ENCODE data around the gene CEP85. TPM values are rescaled to one million over a fixed set of nuclear protein-coding genes. Genes with fewer than 3 reads are reported as not detected.
"Not testable (repeated sequence)": the region's sequence is repeated elsewhere in the genome, so short reads cannot be mapped to it uniquely, and the experiment has no call there.

The CEP85 gene
- total RNA-seq, 1 experiment from 2014 or later = 16.7 TPM

DNA sequence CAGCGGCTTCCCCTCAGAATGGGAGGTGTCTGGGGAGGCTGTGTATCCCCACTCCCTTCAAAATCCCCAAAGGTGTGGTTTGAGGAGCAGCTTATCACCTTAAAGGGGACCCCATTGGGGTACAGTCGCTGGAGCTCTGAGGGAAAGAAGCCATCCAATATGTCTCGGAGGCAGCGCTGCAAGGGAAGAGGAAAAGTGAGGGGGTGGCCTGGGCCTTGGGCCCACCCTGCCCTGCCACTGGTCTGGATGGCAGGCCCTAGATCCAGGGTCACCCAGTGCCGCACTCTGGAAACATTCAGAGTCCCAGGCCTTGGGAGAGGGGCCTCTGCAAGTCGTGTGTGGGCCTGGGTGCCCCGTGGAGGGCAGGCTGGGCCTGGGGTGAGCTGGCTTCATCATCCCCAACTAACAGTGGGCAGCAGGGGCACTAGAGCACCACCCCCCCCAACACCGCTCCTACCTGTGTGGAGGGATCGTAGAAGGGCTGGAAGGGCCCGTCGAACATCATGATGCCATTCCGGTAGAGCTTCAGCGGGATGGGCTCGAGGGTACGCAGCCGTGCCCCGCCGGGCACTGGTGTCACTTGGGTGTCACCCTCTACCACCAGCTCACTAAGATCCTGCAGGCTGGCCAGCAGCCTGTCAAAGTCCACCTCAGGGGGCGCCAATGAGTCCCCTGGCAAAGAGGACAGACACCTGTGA is 51.5 kb downstream of the CEP85 start:
- no peak for DNase-seq (ENCODE audit: low spot score)
- in situ Hi-C loops (cut with HindIII; ENCODE audit: low sequenced_read_pairs) = no loop called here

DNA sequence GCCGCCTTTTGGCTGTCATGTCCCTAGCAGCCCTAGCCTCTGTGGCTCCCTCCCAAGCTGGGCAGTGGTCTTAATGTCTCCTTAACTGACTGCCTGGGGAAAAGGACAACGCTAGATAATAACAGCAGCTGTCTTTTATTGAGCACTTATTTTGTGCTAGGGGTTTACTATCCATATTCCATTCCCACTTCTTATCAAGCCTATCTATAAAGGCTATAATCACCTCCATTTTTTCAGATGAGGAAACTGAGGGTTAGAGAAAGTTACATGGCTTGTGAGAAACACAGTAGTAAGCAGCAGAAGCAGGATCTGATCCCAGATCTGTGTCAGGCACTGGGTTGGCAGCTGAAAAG is 52.0 kb downstream of the CEP85 start:
- in situ Hi-C loops (cut with HindIII; ENCODE audit: low sequenced_read_pairs) = no loop called here
- no peak for DNase-seq (ENCODE audit: low spot score)

GRCh38 chr1:26287033-26287711 is 53.2 kb downstream of the CEP85 start:
- no peak for DNase-seq (ENCODE audit: low spot score)
- in situ Hi-C loops (cut with HindIII; ENCODE audit: low sequenced_read_pairs) = no loop called here

DNA sequence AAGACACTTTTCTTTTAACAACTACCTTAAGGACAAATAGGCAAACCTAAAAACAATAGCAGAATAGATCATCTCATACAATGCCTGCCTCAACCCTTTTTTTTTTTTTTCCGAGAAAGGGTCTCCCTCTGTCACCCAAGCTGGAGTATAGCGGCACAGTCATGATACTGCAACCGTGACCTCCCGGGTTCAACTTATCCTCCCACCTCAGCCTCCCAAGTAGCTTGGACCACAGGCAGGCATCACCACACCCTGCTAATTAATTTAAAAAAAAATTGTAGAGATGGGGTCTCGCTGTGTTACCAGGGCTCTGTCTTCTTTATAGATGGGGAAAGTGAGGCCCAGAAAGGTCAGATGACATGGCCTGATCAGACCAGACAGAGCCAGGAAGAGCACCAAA is 53.8 kb downstream of the CEP85 start:
- in situ Hi-C loops (cut with HindIII; ENCODE audit: low sequenced_read_pairs) = no loop called here
- no peak for DNase-seq (ENCODE audit: low spot score)

DNA sequence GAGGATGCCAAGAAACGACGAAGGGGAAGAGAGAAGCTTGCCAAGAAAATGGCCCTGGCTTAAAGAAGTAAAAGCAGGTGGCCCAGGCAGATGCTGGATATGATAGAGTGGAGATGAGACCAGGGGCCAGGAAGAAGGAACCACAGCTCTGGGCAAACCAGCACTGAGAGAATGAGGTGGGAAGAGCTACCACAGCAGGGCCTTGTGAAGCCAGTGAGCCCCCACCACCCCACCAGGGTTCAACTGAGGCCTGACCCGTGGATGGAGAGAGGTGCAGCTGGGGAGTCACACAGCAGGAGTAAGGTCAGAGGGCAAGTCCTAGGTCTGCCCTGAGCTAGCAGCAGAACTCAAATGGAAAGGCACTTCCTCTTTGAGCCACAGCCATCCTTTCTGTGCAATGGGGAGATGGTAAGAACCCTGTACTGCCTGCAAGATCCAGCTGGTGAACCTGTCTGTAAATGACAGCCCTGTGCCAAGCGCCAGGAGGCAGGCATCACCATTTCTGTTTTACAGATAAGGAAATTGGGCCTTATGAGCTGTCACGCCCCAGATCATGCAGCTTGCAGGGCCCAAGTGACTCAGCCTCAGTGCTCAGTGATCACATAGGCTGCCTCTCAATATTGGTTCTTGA is 54.4 kb downstream of the CEP85 start:
- in situ Hi-C loops (cut with HindIII; ENCODE audit: low sequenced_read_pairs) = no loop called here
- DNase-seq (ENCODE audit: low spot score) = no peak

GRCh38 chr1:26289158-26290059 is 55.4 kb downstream of the CEP85 start:
- in situ Hi-C loops (cut with HindIII; ENCODE audit: low sequenced_read_pairs) = no loop called here
- no peak for DNase-seq (ENCODE audit: low spot score)

- no peak for DNase-seq (ENCODE audit: low spot score)
- in situ Hi-C loops (cut with HindIII; ENCODE audit: low sequenced_read_pairs) = no loop called here
Observed at GRCh38 chr1:26290122-26290881, 56.3 kb downstream of the CEP85 start.

DNA sequence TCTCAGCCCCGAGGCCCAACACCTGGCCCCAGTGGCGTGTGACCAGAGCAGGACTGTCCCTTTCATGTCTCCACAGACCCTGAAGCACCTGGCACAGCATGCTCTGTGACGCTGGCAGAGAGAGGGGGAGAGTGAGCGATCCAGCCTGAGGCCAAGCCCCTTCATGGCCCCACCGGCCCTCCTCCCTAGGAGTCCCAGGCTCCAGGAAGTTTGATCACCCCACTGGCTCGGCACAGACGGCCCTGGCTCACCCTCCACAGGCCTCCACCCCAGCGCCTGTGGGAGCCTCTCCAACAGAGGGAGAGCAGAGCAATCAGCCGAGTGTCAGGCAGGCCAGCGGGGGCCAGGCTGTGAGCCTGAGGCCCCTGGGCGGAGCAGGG is 56.9 kb downstream of the CEP85 start:
- in situ Hi-C loops (cut with HindIII; ENCODE audit: low sequenced_read_pairs) = no loop called here
- DNase-seq (ENCODE audit: low spot score) = no peak

DNA sequence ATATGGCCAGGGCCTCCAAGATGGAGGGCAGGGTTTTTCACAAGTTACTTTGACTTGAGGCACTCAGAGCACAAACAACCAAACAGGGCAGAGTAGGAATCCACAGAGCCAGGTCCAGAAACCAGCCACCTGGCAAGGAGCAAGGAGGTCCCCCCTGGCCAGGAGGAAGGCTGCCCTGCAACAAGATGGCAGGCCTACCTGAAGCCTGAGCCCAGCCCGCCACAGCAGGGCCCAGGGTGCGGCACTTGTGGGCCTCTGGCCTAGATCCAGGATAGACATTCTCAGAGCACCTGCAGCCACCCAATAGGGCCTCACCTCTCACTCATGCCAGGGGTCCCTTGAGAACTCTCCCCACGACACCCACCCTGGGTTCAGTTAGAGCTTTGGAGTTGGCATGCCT is 57.4 kb downstream of the CEP85 start:
- in situ Hi-C loops (cut with HindIII; ENCODE audit: low sequenced_read_pairs) = no loop called here
- no peak for DNase-seq (ENCODE audit: low spot score)

GRCh38 chr1:26291939-26292338 is 57.9 kb downstream of the CEP85 start:
- in situ Hi-C loops (cut with HindIII; ENCODE audit: low sequenced_read_pairs) = no loop called here
- DNase-seq (ENCODE audit: low spot score) = no peak

GRCh38 chr1:26292735-26293134 is 58.7 kb downstream of the CEP85 start:
- DNase-seq (ENCODE audit: low spot score); in situ Hi-C loops (cut with HindIII; ENCODE audit: low sequenced_read_pairs): not testable (repeated sequence)

DNA sequence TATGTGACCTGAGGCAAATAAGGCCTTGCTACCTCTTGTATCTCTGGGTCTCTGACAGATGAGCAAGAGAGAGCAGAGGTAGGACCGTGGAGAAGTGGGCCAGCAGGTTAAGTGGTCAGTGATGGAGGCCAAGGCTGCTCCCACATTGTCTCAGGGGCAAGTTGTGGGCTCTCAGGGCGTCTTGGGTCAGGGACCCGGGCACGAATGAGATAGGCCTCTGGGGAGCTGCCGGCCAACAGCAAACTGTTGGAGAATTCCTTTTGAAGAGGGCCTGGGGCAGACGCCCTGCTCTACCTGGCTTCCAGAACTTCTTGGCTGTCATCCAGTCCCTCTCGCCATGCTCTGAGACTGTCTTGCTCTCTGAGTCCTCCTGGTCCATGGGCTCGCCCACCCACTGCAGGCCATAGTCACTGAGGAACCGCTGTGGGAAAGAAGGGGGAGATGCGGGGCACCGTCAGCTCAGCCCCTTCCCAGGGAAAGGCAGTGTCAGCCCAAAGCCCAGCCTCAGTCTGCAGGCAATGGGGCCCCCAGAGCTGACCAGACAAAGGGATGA is 60.0 kb downstream of the CEP85 start:
- in situ Hi-C loops (cut with HindIII; ENCODE audit: low sequenced_read_pairs) = no loop called here
- DNase-seq (ENCODE audit: low spot score) = no peak

GRCh38 chr1:26295194-26296138 is 61.5 kb downstream of the CEP85 start:
- in situ Hi-C loops (cut with HindIII; ENCODE audit: low sequenced_read_pairs) = no loop called here
- DNase-seq (ENCODE audit: low spot score) = no peak

GRCh38 chr1:26296340-26297056 is 62.5 kb downstream of the CEP85 start:
- in situ Hi-C loops (cut with HindIII; ENCODE audit: low sequenced_read_pairs) = no loop called here
- no peak for DNase-seq (ENCODE audit: low spot score)

GRCh38 chr1:26297057-26297790 is 63.2 kb downstream of the CEP85 start:
- no peak for DNase-seq (ENCODE audit: low spot score)
- in situ Hi-C loops (cut with HindIII; ENCODE audit: low sequenced_read_pairs) = no loop called here

DNA sequence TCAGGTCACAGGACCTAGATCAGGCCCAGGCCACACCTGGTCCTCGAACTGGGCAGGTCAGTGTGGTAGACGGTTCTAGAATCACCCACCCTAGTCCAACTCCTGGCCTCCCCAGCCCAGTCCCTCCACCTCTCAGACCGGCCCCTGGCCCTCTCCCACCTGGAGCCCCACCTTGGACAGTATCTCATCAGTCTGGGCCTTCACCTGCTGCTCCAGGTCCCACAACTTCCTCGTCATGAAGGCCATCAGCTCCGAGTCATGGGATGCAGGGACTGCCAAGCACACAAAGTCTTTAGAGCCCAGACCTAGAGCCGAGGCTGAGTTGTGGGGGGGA is 63.8 kb downstream of the CEP85 start:
- DNase-seq (ENCODE audit: low spot score) = no peak
- in situ Hi-C loops (cut with HindIII; ENCODE audit: low sequenced_read_pairs) = no loop called here
